NCI-H1930 (cell line): Measurements from ENCODE around the gene ING3.

Source experiments
- DNase-seq, 2 experiments: peaks; one replicate each; lab custom pipeline; 2025; lab: John Stamatoyannopoulos, UW

The ING3 gene

DNA sequence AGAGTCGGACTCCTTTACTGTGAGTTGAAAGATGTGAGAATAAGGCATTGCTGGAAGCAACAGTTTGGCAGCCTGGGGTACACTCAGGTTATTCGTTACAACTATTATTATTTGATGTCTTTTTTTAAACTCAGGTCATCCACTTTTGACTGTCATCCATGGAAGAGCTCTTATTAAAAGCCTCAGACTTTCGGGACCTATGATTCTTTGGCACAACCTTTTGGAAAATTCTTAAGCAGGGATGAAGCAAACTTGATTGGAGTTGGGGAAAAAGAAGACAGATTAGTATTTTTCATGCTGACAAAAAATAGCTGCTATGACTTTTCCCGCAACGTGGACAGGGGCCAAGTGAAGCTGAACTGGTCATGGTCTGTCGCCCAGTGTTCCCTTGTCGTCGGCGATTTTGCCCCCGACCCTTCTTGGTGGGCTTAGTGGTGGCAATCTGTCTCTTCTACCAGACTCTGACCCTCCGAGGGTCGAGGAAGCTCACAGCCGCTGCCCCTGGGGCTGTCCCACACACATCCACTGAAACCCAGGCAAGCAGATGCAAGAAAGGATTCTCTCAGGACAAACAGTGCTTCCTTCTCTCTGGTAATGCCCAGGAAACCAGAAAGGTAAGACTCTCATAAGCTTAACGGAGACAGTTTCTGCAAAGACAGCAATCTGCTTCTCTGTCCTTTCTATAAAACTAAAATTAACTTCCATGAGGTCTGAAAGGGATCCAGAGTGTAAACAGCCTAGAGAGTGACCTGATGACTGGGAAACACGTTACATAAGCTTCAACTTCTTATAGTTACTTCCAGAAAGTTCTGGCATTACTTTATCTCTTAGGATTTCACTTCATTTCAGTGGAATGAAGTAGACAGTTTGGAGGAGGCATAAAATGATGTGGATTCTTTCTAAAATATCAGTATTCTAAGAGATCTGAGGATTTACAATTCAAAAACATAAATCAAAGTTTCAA is 39.0 kb downstream of the ING3 start:
- DNase-seq: no peak

DNA sequence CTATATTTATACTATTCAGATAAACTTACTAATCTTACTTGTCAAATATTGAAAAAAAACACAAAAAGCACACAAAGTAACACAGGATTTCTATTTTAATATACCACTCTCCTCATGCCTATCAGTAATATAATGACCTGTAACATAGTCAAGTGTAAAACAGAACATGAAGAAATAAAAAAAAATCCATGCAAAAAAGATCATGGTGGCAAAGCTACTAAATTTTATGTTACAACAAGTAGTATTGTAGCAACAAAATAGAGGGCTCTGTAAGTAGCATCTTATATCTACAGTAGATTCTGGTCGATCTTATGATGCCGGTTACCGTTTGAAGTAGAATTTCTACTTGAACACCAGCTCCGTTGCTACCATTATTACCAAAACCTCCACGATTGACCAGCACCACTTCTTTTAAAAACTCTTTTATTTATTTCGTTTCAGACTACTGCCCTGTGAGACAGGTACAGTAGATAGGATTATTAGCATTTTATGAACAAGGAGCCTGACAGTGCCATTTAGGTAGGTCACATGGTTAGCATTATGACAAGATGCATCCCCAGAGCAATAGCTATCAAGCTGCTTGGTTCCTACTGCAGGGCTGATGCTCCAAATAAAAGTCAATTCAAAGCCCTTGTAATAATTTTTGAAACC is 40.0 kb downstream of the ING3 start:
- no peak for DNase-seq

DNA sequence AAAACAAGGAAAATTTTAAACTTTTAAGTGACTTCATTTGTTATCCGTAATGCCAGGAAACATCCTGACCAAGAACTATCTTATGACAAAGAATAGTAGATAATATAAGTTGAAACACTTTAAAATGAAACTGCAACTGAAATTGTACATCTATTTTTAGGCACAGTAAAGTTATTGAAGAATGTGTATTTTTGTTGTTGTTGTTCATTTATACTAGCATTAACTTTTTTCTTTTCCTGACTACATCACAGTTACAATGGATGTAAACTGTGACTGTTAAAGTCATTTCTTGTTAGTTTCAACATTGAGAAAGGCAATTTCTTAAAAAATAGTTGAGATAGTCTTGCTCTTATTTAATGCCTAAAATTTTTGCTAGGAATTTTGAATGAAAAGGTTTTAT is 40.6 kb downstream of the ING3 start:
- no peak for DNase-seq

- no peak for DNase-seq
Observed at GRCh38 chr7:120991581-120991980, 41.0 kb downstream of the ING3 start.

DNA sequence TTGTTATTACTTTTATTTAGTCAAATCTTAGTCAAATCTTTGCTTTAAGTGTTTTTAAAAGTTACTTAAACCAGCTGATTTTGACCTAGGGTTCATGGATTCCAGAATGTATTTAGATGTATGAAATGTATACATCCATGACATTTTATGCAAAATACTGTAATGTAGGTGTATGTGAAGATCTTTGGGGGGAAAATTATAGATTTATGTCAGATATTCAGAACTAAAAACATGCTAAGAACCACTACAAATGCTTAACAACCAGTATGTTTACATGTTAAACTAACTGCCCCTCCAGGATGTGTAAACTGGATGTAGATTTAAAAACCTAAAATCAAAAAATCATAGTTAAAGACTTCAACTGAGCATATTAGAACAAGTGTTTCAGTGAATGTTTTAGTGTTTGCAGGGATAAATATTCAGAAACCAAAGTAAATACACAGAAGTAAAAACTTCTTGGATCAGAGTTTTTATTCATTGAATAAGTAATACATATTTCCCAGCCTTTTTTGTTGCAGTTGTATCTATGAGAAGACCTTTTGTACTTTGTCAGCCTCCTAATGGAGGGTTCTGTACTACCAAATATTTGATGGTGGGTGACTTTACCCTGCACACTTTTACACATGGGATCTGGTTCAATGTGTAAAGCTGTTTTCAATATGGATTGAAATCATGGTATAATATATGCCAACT is 41.8 kb downstream of the ING3 start:
- DNase-seq: no peak

- DNase-seq: no peak
Observed at GRCh38 chr7:120992965-120993494, 42.5 kb downstream of the ING3 start.

- DNase-seq: no peak
Observed at GRCh38 chr7:120993553-120994191, 43.1 kb downstream of the ING3 start.

- no peak for DNase-seq
Observed at GRCh38 chr7:120994512-120995410, 44.2 kb downstream of the ING3 start.

GRCh38 chr7:120995654-120996053 is 45.1 kb downstream of the ING3 start:
- no peak for DNase-seq

GRCh38 chr7:120996333-120996987 is 45.9 kb downstream of the ING3 start:
- DNase-seq: no peak

DNA sequence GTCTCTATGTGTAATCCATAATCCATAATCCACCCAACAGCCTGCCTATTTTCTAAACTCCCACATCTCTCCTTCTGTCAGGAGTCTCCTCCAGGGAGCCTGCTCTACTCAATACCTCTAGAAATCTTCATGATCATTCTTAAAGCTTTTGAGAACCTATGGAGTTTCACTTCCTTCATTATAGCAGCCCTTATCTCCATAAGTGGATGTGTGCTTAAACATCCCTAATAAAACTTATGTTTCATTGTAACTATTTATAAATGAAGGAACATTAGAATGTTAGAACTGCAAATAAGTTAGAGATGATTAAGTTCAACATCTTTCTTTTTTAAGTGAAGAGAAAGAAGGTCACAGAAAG is 46.4 kb downstream of the ING3 start:
- DNase-seq: no peak

- DNase-seq: no peak
Observed at GRCh38 chr7:120997882-120998474, 47.4 kb downstream of the ING3 start.

- DNase-seq: no peak
Observed at GRCh38 chr7:120998520-120998919, 47.9 kb downstream of the ING3 start.

GRCh38 chr7:120998996-120999565 is 48.5 kb downstream of the ING3 start:
- DNase-seq: no peak

DNA sequence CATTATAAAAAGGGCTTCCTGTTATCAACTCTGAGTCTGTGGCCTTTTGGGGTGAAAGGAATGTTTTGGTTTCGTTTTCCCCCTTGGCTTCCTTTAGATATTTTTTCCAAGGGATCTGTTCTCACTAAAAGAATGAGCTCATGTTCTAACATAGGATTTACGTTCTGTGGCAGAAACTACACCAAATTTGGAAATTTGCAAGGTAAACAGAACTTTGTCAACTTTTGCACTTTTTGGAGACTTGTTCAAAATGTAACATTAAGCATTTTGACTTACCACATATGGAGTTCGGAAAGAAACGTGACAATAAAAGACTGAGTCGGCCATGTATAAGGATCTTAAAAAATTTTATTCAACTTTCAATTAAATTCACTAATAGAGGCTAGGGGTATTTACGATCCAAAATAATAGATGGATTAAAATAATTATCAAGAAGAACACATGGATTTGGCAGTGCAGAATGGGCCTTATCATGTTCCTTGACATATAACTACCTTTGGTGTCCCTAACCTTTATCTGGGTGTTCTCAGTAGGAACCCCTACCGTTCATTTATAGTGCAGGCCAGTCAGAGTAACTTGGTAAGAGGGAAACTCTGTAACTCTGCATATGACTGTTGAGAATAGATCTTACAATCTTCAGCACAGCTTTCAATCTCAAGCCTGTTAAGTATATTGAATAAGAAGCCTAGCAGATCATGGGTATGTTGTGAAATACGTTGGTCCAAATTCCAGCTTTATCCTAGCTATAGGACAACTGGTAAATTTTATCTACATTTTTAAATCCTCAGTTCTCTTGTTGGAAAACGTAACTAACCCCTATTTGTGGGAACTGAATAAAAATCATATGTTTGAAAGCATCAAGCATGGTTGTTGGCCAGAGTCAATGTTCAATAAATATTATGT is 49.8 kb downstream of the ING3 start:
- no peak for DNase-seq

DNA sequence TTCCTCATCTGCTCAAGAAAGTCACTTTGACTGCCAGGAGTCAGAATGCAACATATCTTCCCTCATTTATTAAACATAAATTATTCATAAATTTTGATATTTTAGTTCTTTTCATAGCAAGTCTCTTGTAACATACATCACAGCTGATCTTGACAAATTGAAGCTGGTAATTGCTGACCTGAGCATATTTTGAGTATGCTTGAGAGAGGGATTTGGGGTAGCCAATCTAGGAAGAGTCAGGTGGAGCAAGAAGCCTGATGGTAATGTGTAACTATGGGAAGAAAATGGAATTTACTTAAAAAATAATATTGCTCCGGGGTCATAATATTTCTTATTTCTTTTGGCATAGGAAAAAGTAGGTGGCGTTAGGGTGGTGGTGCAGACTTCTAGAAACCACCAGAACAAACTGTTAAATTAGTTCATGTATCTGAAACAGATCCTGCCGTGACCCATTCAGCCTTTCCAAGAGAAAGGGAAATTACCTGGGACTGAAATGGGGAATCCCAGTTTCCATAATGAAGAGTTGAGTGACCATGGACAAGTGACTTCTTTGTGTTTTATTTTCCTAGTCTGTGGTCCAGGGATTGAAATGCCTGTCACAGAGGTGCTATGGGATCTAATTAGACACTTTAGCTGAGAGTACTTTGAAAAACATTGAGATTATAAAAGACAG is 50.8 kb downstream of the ING3 start:
- DNase-seq: no peak

DNA sequence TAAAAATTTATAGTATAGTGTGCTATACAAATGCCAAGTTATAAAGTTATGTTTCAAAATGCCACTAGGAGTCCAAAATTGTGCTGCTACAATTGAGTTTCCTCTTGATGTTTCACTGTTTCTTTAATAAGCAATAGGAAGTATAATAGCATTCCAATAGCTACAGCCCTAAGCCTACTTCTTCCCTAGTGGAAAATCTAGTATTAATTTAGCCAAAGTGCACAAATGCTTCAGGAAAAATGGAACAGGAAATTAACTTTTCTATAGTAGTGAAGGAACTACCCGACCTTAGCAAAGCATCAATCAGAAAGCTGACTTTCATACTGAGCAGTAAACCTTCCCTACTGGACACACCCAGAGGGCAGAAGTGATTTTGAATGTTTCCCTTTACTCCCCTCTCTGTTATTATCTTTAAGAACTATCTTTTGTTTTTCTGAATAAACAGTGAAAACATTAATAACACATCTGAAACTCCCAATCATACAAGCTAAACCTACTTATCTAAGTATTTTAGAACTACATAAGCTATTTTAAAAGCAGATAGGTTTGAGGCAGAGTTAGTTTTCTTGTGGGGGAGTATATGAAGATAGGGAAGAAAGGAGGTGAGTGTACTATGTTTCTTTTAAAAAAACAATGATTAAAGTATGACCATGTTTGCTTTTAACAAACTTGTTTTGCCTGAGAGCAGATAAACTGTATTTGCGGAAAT is 51.6 kb downstream of the ING3 start:
- no peak for DNase-seq
